Activated naive CD4-positive, alpha-beta T cell (primary cell): ENCODE measurements around the gene DNALI1.
A peak's percentile ranks its signal among the peaks of the same experiment; 100 is the strongest.
"Not testable (repeated sequence)": the region's sequence is repeated elsewhere in the genome, so short reads cannot be mapped to it uniquely, and the experiment has no call there.

Experiments used
- DNase-seq, 4 experiments: peaks; one replicate each; lab custom pipeline; 2025; lab: John Stamatoyannopoulos, UW

The DNALI1 gene

DNA sequence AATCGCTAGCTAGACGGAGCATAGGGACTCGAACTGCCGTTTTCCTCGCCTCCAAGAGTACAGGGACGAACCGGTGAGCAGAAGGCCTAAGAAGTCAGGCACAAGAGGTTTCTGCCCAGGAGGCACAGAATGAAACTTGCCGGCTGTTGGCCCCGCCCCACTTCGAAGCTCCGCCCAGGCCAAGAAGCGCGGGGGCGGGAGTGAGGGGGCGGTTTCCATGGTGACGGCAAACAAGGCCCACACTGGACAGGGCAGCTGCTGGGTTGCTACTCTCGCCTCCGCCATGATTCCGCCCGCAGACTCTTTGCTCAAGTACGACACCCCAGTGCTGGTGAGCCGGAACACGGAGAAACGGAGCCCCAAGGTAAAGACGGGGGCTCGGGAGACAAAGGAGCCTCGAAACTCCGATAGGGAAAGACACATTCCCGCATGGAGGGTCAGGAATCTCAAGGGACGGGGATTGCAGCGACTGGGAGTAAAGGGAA is at the start of gene DNALI1:
Gene DNALI1, plus strand, starts transcription at position 229 of the 485 bp plus-strand sequence. Its CDS starts 55 bp downstream, at position 284.
- no peak for DNase-seq

DNA sequence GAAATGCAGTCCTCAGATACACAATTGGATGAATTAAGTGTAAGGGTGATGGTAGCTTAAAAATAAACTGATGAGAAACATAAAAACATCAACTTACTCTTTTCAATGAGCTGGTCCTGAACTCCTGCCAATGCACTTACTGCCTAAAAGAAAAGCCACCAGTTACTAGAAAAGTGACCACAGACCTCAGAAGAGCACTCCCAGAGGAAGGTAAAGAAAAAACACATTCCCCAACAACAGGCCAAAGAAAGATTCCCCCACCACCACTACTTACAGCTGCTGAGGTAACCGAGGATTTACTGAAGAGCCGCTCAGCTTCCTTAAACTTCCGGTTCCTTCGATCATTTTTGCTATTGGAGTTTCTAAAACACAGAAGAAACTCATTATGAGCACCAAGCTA is 47.6 kb upstream of the DNALI1 start:
- DNase-seq = no peak

DNA sequence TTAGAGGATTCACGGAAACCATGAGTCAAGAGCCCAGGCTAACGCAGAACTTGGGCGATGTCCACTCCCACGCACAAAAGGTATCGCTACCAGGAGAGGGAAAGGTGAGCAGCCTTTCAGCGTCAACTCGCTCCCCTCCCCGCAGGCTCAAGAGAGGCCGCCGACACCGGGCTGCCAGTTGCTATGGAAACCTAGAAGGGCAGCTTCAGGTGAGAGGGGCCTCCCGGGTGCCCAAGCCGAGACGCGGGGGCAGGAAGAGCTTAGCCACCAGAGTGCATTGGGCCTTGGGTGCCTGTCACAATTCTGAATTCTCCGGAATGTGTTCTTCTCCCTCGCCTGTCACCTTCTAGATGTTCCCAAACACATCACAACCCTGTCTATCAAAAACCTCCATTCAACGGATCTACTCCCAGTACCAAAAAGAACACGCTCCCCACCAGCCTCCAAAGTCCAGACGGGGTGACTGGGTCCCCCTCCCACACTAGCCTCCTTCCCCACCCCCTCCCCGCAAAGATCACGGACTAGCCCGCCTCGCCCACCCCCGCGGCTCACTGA is 42.9 kb upstream of the DNALI1 start:
- peak in 3 of 4 experiments; percentile 6 to 25 (median 10) for DNase-seq

DNA sequence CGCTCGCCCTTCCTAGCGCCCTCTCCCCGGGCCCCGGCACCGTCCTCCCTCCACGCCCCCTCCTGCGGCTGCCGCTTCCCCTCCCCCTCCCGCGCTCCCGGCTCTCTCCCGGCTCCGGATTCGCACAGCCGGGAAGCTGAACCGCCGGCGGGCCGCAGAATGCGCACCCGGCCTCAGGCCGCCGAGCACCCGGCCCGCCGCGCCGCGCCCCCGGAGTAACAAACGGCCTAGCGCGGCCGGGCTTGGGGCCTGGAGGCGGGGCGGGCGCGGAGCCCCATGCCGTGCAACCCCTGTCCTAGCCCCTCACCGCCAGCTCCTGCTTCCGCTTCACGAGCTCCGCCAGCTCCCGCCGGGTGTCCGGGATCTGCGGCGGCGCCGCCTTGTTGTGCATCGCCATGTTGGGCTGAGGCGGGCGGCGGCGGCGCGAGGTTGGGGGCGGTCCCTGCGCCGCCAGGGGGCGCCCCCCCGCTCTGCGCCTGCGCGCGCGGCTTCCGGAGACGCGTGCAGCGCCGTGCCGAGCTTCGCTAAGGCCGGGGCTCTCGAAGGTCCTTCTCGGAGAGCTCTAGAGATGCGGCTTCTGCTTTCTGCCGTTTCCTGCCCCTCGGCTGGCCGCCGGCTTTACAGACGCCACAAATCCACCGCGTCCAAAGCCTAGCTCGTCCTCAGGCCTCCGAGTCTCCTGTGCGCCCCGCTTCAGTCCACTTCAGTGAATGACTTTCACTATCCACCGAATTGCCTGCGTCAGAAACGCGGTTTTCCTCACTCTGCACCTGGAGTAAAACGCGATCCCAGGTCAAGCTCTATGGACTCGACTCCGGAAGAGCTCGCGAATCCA is 42.2 kb upstream of the DNALI1 start, which contains the start of gene MEAF6:
Gene MEAF6, minus strand, starts transcription at position 417 of the 835 bp plus-strand sequence. Its CDS starts 20 bp downstream, at position 397.
- peak; percentile 56 to 80 (median 66) for DNase-seq

DNA sequence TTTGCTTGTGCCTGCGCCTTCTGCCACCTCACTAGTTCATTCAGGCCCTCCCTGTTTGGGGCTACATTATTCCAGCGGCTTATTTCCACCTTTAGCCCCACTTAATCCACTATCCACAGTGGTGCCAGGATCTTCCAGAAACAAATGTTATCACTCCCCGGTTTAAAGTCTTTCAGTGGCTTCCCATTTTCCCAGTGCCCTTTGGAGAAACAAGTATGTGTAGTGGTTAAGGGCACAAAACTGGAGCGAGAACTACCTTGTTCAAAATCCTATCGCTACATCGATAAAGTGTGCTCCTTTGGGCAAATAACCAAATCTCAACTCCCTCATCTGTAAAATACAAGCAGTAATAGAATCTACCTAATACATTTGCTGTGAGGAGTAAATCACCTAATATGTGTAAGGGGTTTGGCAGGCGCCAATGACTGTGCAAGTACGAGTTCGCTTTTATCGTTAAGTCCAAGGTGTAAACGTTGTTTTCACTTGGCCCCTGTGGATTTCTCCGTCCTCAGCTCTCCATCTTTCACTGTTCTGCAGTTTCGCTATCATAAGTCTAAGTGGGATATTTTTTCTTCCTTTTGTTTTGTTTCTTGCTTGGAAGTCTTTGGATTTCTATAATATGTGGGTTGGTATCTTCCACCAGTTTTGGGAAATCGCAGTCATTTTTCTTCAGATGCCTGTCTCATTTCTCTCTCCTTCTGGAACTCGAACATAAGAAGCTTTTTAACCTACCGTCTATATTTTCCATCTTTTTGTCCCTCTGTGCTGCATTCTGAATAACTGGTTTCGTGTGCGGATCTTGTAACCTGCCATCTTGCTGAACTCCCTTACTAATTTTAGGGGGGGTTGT is 41.3 kb upstream of the DNALI1 start:
- DNase-seq = no peak

DNA sequence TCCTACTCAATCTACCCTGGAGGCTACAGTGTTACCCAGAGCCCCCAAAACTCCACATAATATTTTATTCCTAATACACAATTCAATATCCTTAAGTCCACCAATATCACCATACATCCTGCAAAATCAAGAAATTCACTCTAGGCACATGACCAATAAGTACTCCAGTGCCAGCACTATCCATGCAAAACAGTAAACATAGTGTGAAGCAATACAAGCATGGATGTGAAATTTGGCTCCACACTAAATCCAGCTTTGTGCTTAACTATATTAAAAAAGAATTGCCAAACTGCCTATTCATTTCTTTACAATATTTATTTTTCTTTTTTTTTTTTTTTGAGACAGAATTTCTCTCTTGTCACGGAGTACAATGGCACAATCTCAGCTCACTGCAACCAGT is 39.2 kb upstream of the DNALI1 start:
- DNase-seq = no peak

DNA sequence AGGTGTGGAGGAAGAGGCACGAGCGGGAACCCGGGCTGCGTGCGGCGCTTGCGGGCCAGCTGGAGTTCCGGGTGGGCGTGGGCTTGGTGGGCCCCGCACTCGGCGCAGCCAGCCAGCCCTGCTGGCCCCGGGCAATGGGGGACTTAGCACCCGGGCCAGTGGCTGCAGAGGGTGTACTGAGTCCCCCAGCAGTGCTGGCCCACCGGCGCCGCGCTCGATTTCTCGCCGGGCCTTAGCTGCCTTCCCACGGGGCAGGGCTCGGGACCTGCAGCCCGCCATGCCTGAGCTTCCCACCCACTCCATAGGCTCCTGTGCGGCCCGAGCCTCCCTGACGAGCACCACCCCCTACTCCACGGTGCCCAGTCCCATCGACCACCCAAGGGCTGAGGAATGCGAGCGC is 38.5 kb upstream of the DNALI1 start:
- not testable (repeated sequence) for DNase-seq

DNA sequence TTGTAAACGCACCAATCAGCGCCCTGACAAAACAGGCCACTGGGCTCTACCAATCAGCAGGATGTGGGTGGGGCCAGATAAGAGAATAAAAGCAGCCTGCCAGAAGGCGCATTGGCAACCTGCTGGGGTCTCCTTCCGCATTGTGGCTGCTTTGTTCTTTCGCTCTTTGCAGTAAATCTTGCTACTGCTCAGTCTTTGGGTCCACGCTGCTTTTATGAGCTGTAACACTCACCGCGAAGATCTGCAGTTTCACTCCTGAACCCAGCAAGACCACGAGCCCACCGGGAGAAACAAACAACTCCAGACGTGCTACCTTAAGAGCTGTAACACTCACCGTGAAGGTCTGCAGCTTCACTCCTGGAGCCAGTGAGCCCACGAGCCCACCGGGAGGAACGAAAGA is 37.8 kb upstream of the DNALI1 start:
- peak in 2 of 4 experiments; percentile 4 to 14 for DNase-seq

DNA sequence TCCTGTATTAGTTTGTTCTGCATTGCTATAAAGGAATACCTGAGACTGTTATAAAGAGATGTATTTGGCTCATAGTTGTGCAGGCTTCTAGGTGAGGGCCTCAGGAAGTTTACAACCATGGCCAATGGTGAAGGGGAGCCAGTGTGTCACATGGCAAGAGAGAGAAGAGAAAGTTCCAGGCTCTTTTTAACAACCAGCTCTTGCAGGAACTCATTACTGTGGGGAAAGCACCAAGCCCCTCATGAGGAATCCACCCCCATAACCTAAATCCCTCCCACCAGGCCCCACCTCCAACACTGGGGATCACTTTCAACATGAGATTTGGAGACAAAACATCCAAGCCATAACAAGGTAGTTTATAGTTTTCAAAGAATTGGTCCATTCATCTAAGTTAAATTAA is 37.1 kb upstream of the DNALI1 start:
- DNase-seq = no peak

DNA sequence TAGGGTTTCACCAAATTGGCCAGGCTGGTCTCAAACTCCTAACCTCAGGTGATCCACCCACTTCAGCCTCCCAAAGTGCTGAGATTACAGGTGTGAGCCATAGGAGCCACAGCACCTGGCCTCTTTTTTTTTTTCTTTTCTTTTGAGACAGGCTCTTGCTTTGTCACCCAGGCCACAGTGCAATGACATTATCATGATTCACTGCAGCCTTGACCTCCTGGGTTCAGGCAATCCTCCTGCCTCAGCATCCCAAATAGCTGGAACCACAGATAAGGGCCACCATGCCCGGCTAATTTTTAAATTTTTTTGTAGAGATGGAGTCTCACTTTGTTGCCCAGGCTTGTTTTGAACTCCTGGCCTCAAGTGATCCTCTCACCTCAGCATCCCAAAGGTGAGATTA is 26.9 kb upstream of the DNALI1 start:
- not testable (repeated sequence) for DNase-seq

DNA sequence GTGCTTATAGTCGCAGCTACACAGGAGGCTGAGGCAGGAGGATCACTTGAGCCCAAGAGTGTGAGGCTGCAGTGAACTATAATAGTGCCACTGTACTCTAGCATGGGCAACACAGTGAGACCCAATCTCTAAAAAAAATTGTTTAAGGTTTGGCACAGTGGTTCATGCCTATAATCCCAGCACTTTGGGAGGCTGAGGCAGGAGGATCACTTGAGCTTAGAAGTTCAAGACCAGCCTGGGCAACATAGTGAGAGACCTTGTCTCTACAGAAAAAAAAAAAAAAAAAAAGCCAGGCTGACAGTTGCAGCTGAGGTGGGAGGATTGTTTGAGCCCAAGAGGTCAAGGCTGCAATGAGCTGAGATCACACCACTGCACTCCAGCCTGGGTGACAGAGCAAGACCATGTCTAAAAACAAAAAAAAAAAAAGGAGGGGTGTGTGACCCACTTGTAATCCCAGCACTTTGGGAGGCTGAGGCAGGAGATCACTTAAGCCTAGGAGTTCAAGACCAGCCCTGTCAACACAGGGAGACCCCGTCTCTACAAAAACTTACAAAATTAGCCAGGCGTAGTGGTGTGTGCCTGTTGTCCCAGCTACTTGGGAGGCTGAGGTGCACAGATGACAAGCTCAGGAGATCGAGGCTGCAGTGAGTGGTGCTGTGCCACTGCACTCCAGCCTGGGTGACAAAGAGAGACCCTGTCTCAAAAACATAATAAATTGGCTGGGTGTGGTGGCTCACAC is 24.2 kb upstream of the DNALI1 start:
- DNase-seq = not testable (repeated sequence)

DNA sequence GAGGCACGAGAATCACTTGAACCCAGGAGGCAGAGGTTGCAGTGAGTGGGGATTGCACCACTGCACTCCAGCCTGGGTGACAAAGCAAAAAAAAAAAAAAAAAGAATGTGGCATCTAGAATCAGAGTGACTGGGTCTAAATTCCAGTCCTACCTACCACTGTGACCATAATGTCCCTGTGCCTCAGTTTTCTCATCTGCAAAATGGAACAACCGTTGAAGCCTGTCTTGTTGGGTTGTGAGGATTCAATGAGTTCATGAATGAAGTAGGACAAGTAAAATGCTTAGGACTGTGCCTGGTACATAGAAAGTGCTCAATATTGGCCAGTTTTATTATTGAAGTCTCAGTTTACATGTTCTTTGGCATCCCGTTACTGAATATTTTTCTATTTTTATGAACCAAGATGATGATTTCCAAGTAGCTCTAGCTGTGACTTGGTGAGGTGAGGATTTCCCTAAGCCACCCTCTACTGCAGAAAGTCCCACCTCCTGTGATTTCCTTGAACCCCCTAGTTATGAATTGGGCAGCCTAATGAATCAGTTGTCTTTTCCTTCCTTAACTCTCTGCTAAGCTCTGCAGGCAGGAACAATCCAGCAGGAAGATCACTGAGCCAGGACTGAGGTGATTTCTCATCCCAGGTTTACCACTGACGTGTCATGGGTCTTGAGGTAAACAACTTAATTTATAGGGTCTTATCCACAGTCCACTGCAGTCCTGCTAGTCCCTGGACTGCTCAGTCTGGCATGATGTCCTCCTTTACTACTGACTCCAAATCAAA is 23.2 kb upstream of the DNALI1 start:
- DNase-seq = no peak

DNA sequence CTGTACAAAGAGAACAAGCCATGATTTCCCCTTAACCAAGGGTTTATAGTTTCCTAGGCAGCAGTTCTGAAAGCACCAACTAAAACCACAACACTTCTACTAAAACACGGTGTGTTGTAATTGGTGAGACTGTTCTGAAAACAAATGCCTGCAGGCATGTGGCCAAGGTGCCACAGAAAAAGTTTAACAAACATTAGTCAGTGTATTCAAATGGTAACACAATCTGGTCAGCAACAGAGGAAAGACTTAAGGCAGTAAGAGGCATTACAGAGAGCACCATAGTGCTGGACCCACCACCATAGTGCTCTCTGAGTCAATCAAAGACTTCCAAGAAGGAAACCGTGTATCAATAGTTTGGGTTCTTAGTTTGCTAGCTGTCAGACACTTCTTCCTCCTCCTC is 19.4 kb upstream of the DNALI1 start:
- DNase-seq = no peak

DNA sequence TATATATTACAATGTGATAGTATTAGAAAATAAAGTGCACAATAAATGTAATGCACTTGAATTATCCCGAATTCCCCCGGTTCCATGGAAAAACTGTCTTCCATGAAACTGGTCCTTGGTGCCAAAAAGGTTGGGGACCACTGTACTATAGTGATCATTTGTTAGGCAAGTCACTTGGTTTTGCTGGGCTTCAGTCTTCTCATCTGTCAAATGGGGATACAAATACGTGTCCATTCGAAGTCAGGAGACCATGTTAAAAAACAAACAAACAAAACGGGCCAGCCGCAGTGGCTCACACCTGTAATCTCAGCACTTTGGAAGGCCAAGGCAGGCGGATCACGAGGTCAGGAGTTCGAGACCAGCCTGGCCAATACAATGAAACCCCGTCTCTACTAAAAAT is 17.6 kb upstream of the DNALI1 start:
- not testable (repeated sequence) for DNase-seq

DNA sequence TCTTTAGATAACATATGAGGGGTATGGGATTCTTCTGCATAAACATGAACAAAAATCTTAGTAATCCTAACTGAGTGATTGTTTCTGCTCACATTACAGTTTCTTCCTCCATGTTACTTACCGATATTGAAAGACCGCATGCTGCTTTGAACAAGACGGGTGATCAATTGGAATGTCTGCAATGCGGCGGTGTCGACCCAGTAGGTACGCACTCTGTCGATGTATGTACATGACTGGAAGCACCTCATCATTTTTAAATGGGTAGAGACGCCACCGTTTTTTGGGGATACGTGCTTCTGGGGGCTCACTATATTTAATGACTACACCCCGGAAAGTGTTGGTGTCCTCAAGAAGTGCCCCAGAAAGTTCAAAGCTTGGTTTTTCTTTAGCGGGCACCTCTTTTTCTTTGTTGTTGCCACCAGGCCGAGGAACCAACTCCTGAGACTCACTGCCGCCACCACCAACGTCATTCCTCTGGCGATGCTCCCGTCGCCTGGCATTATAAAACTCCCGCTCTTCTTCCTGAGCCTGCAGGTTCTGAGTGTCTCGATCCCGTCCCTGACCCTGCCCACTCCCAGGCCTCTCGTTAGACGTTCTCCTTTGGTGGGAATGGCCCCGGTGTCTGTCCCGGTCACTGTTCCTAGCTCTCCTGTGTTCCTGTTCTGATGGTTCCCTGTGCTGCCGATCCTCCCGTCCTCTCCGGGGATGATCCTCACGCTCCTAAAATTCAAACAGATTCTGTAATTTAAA is 16.5 kb upstream of the DNALI1 start:
- no peak for DNase-seq

DNA sequence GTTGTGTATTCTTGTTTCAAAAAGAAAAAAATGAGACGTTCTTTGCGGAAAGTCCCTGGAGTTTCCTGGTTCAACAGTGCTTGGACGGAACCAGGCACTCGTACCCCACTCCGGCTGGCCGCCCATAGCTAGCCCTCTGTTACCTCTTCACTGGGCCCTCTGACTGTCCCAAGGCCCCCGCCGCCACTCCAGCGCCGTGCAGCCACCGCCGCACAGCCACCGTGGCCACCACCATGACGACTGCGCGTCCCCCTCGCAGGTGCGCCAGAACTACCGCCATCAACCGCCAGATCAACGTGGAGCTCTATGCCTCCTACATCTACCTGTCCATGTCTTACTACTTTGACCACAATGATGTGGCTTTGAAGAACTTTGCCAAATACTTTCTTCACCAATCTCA is 12.2 kb upstream of the DNALI1 start:
- DNase-seq = no peak

DNA sequence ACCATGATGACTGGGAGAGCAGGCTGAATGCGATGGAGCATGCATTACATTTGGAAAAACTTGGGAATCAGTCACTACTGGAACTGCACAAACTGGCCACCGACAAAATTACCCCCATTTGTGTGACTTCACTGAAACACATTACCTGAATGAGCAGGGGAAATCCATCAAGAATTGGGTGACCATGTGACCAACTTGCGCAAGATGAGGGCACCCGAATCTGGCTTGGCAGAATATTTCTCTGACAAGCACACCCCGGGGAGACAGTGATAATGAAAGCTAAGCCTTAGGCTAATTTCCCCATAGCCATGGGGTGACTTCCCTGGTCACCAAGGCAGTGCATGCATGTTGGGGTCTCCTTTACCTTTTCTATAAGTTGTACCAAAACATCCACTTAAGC is 11.7 kb upstream of the DNALI1 start:
- DNase-seq = no peak

DNA sequence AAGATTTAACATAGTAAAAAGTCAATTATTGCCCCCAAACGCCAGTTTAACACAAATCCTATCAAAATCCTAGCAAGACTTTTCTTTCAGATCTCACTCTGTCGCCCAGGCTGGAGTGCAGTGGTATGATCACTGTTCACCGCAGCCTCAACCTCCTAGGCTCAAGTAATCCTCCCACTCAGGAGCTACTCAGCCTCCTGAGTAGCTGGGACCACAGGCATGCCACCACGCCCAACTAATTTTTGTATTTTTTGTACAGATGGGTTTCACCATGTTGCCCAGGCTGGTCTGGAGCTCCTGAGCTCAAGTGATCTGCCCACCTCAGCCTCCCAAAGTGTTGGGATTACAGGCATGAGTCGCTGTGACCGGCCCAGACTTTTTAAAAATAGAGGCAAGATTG is 7.4 kb upstream of the DNALI1 start:
- DNase-seq = no peak

DNA sequence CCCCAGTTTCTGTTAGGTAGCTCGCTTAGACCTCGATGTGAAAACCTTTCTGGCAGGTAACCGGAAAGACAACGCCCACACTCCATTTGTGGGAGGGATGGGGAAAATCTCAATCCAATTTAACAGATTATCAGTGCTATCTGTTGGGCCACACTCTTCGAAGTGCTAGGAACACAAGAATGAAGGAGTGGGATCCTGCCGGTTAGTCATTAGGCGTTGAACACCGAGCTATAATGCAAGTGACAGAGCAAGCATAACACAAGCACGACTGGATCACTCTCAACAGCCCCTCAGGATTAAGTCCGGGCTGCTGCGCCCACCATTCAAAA is 3.2 kb upstream of the DNALI1 start:
- DNase-seq = no peak
